ENCODE results near the gene ZFYVE19.

ZFYVE19 gene

GRCh38 chr15:40775740-40776536 is 31.0 kb upstream of the ZFYVE19 start:
- H3K4me3 ChIP-seq (replicated peaks; ENCODE audit: low read depth, low read length), result no peak overlapping the region
- TF ChIP-seq CTCF (IDR thresholded peaks at IDR 0.05; ENCODE audit: low read depth, low read length, missing control alignments), result no peak
- DNase-seq (ENCODE audit: extremely low read depth, low read depth), result no peak

- no peak for TF ChIP-seq CTCF (IDR thresholded peaks at IDR 0.05; ENCODE audit: low read depth, low read length, missing control alignments)
- no peak overlapping the region for H3K4me3 ChIP-seq (replicated peaks; ENCODE audit: low read depth, low read length)
- DNase-seq (ENCODE audit: extremely low read depth, low read depth), result no peak
Measured at GRCh38 chr15:40776537-40777141, 30.2 kb upstream of the ZFYVE19 start.

- TF ChIP-seq CTCF (IDR thresholded peaks at IDR 0.05; ENCODE audit: low read depth, low read length, missing control alignments), result peak; percentile 56
- H3K4me3 ChIP-seq (replicated peaks; ENCODE audit: low read depth, low read length), result no peak overlapping the region
- DNase-seq (ENCODE audit: extremely low read depth, low read depth), result no peak
Measured at GRCh38 chr15:40782609-40783227, 24.2 kb upstream of the ZFYVE19 start.

GRCh38 chr15:40785164-40785563 is 21.7 kb upstream of the ZFYVE19 start:
- no peak for DNase-seq (ENCODE audit: extremely low read depth, low read depth)
- TF ChIP-seq CTCF (IDR thresholded peaks at IDR 0.05; ENCODE audit: low read depth, low read length, missing control alignments), result no peak
- H3K4me3 ChIP-seq (replicated peaks; ENCODE audit: low read depth, low read length), result no peak overlapping the region

GRCh38 chr15:40785814-40786213 is 21.1 kb upstream of the ZFYVE19 start:
- DNase-seq (ENCODE audit: extremely low read depth, low read depth), result no peak
- no peak overlapping the region for H3K4me3 ChIP-seq (replicated peaks; ENCODE audit: low read depth, low read length)
- TF ChIP-seq CTCF (IDR thresholded peaks at IDR 0.05; ENCODE audit: low read depth, low read length, missing control alignments), result no peak

- no peak overlapping the region for H3K4me3 ChIP-seq (replicated peaks; ENCODE audit: low read depth, low read length)
- DNase-seq (ENCODE audit: extremely low read depth, low read depth), result no peak
- TF ChIP-seq CTCF (IDR thresholded peaks at IDR 0.05; ENCODE audit: low read depth, low read length, missing control alignments), result no peak
Measured at GRCh38 chr15:40787344-40787841, 19.5 kb upstream of the ZFYVE19 start.

Data from HFF-Myc (cell line).